SKM-1 (cell line): ENCODE results near the gene SPECC1.
"Not testable (repeated sequence)": the region's sequence is repeated elsewhere in the genome, so short reads cannot be mapped to it uniquely, and the experiment has no call there.

Experiments
- DNase-seq: peaks from one replicate; lab custom pipeline; 2025; ENCODE audit not compliant: unreplicated experiment; lab: John Stamatoyannopoulos, UW

The SPECC1 gene

GRCh38 chr17:20125724-20126123, 116.6 kb downstream of the SPECC1 start:
- no peak for DNase-seq

DNA sequence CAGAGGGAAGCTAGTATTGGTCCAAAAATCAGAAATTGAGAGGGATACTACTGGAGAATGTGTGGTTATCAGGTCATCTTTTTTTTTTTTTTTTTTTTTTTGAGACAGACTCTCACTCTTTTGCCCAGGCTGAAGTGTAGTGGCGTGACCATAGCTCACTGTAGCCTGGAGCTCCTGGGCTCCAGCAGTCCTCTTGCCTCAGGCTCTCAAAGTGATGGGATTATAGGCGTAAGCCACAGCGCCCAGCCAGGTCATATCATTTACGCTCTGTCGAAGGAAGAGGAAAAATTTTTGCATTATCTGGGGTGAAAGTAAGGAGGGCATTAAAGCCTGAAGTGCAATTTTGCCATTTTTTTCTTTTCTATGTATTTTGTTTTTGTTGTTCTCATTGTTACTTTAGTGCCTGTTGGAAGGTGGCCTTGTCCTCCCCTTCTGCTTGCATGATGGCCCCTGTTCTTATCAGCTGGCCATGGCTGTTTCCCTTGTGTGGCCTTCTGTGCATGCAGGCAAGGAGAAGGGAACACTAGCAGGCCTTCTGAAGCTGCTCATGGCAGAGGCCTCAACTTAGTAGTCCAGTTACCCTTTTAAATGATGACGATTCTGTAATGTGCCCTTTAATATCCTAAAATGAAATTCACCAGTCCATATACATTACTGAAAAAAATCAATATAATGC, 118.3 kb downstream of the SPECC1 start:
- DNase-seq, result no peak

- DNase-seq, result no peak
Measured at GRCh38 chr17:20128036-20128667, 119.0 kb downstream of the SPECC1 start.

- no peak for DNase-seq
Measured at GRCh38 chr17:20133517-20133916, 124.4 kb downstream of the SPECC1 start.

- DNase-seq, result no peak
Measured at GRCh38 chr17:20141198-20141972, 132.2 kb downstream of the SPECC1 start.

- DNase-seq, result no peak
Measured at GRCh38 chr17:20142268-20142667, 133.1 kb downstream of the SPECC1 start.

GRCh38 chr17:20143740-20144139, 134.6 kb downstream of the SPECC1 start:
- DNase-seq, result no peak

GRCh38 chr17:20145567-20145966, 136.4 kb downstream of the SPECC1 start:
- DNase-seq, result no peak

- no peak for DNase-seq
Measured at GRCh38 chr17:20149251-20149650, 140.1 kb downstream of the SPECC1 start.

- no peak for DNase-seq
Measured at GRCh38 chr17:20151174-20151573, 142.0 kb downstream of the SPECC1 start.

- DNase-seq, result no peak
Measured at GRCh38 chr17:20153231-20153630, 144.1 kb downstream of the SPECC1 start.

DNA sequence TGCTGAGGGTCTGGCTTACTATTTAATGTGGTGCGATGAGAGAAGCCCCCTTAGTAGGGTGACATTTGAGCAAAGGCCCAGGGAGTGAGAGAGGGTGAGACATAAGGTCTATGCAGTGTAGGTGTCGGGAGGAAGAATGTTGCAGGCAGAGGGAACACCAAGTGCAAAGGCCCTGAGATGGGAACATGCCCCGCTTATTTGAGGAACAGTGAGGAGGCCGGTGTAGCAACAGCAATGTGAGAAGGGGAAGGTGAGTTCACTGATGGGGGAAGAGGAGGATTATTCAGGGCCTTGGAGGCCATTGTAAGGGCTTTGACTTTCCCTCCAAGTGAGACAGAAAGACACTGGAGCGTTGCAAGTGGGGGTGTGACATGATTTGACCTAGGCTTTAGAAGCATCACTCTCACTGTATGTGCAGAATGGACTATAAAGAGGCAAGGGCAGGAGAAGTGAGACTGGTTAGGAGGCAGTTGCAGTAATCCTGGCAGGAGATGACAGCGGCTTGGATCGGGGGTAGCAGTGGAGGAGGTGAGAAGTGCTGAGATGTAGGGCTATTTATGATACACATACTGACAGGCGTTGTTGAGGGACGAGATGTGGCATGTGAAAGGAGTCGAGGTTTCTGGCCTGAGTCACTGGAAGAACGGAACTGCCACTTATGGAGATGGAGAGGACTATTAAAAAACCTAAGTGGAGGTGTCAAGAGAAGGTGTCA, 145.3 kb downstream of the SPECC1 start:
- DNase-seq, result peak; percentile 10

DNA sequence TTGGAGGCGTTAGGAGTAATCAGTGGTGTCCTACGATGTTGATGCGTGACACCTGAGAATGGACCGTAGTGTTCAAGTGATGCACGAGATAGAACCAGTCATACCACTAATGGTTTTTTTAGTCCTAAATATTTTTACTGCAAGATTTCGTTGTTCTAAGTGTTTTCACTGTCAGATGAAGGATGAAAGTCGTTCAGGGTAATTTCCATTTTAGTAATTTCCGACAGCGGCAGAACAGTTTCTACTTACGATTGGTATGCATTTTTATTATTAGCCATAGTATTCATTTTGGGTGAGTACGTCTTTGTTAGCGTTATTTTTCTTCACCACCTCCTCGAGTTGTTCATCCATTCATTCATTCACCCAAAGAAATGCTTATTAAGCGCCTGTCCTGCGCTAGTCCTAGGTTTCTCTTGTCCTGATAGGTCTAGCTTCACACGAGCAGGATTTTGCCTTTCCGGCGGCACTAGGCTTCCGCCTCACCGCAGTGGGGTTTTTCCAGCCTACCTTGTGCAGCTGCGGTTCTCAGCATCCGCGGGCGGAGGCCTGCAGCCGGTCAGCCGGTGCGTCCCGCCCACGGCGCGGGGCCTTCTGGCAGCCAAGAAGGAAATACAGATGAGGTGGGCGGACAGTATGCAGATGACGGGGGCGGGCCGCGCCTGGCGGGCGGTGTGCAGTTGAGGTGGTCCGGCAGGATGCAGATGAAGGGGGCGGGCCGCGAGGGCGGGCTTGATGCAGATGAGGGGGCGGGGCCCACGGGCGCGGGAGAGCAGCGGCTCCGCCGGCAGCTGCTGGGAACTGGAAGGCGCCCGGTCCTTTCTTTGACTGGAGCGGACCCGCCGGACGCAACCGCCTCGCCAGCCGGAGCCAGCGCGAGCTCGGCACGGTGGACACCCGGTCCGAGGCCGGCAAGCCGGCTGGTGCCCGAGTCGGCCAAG, 146.4 kb downstream of the SPECC1 start:
- peak; percentile 64 for DNase-seq

- no peak for DNase-seq
Measured at GRCh38 chr17:20156196-20157000, 147.2 kb downstream of the SPECC1 start.

GRCh38 chr17:20157001-20157310, 147.8 kb downstream of the SPECC1 start:
- no peak for DNase-seq

DNA sequence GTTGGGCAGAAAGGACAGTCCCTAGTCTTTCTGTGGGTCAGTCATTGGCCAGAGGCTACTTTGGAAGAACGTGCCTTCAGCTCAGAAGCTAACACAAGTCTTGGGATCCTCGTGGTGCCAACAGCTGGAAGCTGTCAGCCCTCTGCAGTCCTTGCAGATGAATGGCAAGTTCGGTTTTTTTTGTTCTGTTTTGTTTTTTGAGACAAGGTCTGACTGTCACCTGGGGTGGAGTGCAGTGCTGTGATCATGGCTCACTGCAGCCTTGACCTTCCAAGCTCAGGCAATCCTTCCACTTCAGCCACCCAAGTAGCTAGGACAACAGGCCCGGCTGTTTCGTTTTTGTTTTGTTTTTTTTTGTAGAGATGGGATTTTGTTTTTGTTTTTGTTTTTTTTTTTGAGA, 149.4 kb downstream of the SPECC1 start:
- DNase-seq, result no peak

GRCh38 chr17:20159406-20160069, 150.4 kb downstream of the SPECC1 start:
- no peak for DNase-seq

DNA sequence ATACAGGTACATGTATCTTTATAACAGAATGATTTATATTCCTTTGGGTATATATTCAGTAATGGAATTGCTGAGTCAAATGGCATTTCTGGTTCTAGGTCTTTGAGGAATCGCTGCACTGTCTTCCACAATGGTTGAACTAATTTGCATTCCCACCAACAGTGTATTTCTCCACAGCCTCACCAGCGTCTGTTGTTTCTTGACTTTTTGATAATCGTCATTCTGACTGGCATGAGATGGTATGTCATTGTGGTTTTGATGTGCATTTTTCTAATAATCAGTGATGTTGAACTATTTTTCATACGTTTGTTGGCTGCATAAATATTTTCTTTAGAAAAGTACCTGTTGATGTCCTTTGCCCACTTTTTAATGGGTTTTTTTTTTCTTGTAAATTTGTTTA, 156.4 kb downstream of the SPECC1 start:
- not testable (repeated sequence) for DNase-seq

- no peak for DNase-seq
Measured at GRCh38 chr17:20170085-20170484, 160.9 kb downstream of the SPECC1 start.
